HG02885 (cell line): Measurements from ENCODE around the gene AIFM3.
"Not testable (repeated sequence)": the region's sequence is repeated elsewhere in the genome, so short reads cannot be mapped to it uniquely, and the experiment has no call there.

Source experiments
- ATAC-seq: cut with Tn5 transposase; IDR thresholded peaks from one replicate; pipeline ENCODE4 v1.9.1; 2021; ENCODE audit warnings: mild to moderate bottlenecking; ENCODE audit not compliant: unreplicated experiment, poor library complexity

AIFM3 gene

GRCh38 chr22:20999350-21000206 is 32.5 kb downstream of the AIFM3 start:
- ATAC-seq: no peak

GRCh38 chr22:21000207-21000986 is 33.3 kb downstream of the AIFM3 start:
- ATAC-seq: no peak

GRCh38 chr22:21000987-21001600 is 34.0 kb downstream of the AIFM3 start:
- peak; percentile 8 for ATAC-seq

GRCh38 chr22:21001601-21002325 is 34.7 kb downstream of the AIFM3 start, which contains the start of gene THAP7:
TSS of gene THAP7 (minus strand) at chr22:21002118. CDS start at chr22:21001911, 207 bp downstream.
- peak; percentile 90 for ATAC-seq

- ATAC-seq: no peak
These were observed 36.7 kb downstream of the AIFM3 start for GRCh38 chr22:21003782-21004181.

GRCh38 chr22:21009208-21009607 is 42.2 kb downstream of the AIFM3 start:
- ATAC-seq: not testable (repeated sequence)

GRCh38 chr22:21009638-21010425 is 42.8 kb downstream of the AIFM3 start:
- no peak for ATAC-seq

- ATAC-seq: no peak
These were observed 43.5 kb downstream of the AIFM3 start for GRCh38 chr22:21010426-21011113.

GRCh38 chr22:21012446-21013407 is 45.7 kb downstream of the AIFM3 start:
- ATAC-seq: no peak

GRCh38 chr22:21013657-21014201 is 46.7 kb downstream of the AIFM3 start:
- peak; percentile 16 for ATAC-seq

GRCh38 chr22:21014202-21014725 is 47.2 kb downstream of the AIFM3 start:
- ATAC-seq: peak; percentile 77

- ATAC-seq: no peak
These were observed 47.8 kb downstream of the AIFM3 start, which contains the start of gene P2RX6 for GRCh38 chr22:21014726-21015465. TSS of gene P2RX6 (plus strand) at chr22:21015165. CDS start at chr22:21015175, 10 bp downstream.

- ATAC-seq: no peak
These were observed 48.5 kb downstream of the AIFM3 start for GRCh38 chr22:21015466-21016006.

GRCh38 chr22:21016644-21017420 is 49.8 kb downstream of the AIFM3 start:
- no peak for ATAC-seq

GRCh38 chr22:21018314-21018713 is 51.3 kb downstream of the AIFM3 start:
- no peak for ATAC-seq
